ES-I3 (cell line): Measurements from ENCODE around the gene PRSS16.

Experiments used
- H3K36me3 ChIP-seq: 2 replicates; pipeline ENCODE4 v1.6.1; 2013; ENCODE audit warnings: mild to moderate bottlenecking, low read length, control low read depth, moderate library complexity; ENCODE audit not compliant: insufficient read depth
- H3K4me1 ChIP-seq: 2 replicates; pipeline ENCODE4 v1.6.1; 2013; ENCODE audit warnings: mild to moderate bottlenecking, control low read depth, low read length; ENCODE audit not compliant: insufficient read depth
- H3K9ac ChIP-seq: 2 replicates; pipeline ENCODE4 v1.6.1; 2013; ENCODE audit warnings: low read depth, mild to moderate bottlenecking, low read length, moderate library complexity
- H3K9me3 ChIP-seq: 2 replicates; pipeline ENCODE4 v1.6.1; 2013; ENCODE audit warnings: mild to moderate bottlenecking, low read length, moderate library complexity; ENCODE audit not compliant: control insufficient read depth, insufficient read depth

The PRSS16 gene

DNA sequence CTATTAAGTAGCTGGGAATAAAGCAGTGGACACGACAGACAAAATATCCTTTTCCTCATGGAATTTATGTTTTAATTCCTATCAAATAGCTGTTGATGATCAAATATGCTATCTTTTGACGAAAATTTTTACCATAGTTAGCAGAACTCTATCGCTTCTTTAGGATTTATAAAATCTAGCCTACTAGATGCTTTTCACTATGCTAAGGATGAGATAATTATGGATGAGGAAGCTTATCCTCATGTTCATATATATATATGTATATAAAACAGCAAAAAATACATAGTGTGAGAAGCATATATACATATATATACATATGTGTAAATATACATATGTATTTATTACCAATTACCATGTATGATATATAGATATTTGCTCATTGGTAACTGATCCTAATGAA is 12.9 kb upstream of the PRSS16 start:
- no peaks in the 10 kb centered on the region for H3K4me1 ChIP-seq
- no peaks in the 10 kb centered on the region for H3K36me3 ChIP-seq
- H3K9me3 ChIP-seq: no peaks in the 10 kb centered on the region
- H3K9ac ChIP-seq: peak overlapping the region; percentile 69

DNA sequence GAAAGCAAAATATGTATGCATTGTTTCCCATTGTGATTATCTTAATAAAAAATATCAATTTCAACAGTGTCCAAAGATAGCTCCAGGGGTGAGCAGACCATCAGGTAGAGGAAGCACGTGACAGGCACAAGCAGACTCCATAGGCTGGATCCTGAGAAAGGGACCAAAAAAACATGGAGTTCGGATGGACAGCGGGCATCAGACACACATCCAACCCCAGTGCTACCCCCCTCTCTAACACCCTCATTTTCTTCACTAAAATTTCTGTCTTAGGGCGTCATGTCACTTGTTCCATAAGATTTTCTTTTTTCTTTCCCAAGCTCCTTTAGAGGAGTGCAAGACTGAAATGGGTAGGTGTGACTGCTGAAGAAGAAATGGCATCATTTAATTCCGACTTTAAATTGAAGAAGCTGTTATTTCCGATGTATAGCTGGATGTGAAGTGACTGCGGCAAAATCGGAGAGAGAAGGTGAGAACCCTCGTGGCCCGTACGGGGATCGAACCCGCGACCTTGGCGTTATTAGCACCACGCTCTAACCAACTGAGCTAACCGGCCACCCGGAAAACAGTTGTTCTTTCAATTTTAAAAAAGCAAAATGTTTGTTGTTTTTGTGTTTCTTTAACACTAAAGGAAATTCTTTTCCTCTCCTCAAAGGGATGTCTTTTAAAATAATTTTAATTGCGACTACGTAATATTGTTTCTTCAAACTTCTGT is 10.3 kb upstream of the PRSS16 start:
- no peaks in the 10 kb centered on the region for H3K36me3 ChIP-seq
- peak overlapping the region; percentile 83; the same call in 1 of the 2 replicates for H3K9ac ChIP-seq
- no peaks in the 10 kb centered on the region for H3K4me1 ChIP-seq

DNA sequence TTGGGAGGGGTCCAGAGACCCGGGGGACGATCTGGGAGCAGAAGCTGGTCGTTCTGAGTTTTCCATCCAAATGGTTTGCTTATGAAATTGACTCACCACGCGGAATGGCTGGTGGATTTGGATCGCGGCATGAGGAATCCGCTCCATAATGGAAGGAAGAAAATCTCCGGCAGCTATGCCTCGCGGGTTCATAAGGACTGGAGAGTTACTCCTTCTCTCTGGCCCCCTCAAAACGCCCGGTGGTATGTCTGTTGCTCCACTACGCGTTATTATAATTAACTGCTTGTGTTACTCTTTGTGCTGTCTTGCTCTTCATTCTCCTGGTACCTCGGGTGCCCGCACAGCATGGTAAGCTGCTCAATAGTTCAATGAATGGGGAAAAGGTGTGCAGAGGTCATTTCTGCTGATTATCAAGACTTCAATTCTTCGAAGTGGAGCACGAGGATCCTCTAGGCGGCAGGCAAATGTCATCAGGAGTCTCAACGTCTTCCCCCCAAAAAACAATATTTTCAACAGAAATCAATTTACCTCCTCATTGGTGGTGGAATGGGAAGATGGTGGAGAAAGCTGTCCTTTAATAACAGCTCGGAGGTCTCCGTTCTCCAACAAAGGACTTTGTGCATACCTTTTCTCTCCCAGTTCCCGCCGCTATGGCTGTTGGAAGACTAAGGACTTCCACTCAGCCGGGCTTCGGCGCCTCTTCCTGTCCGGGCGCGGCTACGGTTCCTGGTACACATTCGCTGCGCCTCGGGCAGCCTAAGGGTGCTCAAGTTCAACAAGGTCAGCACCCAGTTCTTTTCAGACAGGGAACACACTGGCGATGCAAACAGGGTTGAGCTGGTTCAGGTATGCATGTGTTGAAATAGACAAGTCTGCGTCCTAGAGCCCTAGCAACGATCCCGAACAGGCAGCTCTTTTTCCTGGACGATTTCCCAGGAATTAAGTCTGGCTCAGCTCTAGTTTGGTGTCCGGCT is 9.2 kb upstream of the PRSS16 start:
- Histone ChIP-seq H3K9me3 (no peaks in the 10 kb centered on the region), H3K4me1 (no peaks in the 10 kb centered on the region), H3K9ac (peak overlapping the region; percentile 83), H3K36me3 (no peaks in the 10 kb centered on the region)

More for the DNA sequence above, 10.3 kb upstream of the PRSS16 start:
- H3K9me3 ChIP-seq: no peaks in the 10 kb centered on the region

DNA sequence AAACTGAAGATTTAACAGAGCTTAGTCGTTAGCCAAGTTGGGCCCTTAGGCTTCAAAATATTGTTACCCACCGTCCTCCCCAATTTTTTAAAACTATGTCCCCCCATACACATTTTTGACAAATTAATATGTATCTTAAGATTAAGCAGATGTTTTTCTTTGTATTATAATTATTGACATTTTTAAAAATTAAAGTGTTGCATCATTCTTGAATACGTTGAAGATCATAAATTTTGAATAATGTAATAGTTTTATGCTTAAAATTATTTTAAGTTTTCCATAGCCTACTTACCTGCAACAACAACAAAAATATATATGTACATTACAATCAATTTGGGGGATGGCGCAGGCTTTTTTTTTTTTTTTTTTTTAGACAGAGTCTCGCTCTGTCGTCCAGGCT is 8.2 kb upstream of the PRSS16 start:
- Histone ChIP-seq H3K36me3 (no peaks in the 10 kb centered on the region), H3K9me3 (no peaks in the 10 kb centered on the region), H3K4me1 (no peaks in the 10 kb centered on the region), H3K9ac (peak overlapping the region; percentile 83; the same call in 1 of the 2 replicates)

DNA sequence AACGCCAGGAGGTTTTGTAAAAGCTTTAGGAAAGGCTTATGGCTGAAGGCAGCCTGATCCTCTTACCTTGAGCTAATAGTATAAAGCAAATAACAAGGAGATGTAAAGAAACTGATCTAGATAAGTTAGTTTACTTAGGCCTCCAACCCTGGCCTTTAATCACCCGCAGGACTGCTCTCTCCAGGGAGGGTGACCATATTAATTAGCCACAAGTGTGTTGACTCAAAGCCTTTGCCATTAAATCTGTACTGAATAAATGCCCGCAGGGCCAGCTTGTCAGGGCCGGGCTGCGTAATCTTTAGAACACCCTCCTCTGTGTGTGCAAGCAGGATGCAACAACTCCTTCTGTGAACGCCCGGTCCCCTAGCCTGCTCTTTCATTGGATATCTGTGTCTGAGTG is 6.1 kb upstream of the PRSS16 start:
- Histone ChIP-seq H3K9me3 (no peaks in the 10 kb centered on the region), H3K4me1 (no peaks in the 10 kb centered on the region), H3K9ac (no peak overlapping the region), H3K36me3 (no peaks in the 10 kb centered on the region)

DNA sequence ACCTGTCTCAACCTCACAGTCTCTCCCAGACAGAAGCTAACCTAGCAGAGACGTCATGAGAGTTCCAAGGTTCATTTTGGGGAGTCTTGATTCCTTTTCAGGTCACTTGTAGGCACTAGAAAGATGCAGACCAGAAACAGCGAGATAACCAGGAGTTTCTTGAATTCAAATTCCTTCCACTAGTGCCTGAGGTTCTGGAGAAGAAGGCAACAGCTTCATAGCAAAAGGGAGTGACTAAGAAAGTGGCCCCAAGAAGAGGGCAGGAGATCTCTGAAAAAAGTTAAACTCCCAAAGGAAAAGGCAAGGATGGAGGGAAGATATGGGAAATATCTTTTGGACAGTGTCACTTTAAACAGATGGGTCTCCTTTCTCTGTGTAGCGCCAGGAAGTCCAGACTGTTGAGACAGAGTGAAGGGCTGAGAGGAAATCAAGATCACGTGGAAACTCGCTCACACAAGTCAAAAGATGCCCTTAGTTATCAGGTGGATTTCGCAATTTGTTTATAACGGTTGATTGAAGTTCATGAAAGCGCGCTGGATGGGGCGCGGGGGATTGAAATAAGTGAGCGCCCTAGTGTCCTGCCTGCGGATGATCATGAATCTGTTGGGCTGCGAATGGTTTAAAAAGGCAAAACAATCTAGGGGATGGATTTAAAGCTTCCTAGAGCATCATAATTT is 4.8 kb upstream of the PRSS16 start:
- Histone ChIP-seq H3K4me1 (no peaks in the 10 kb centered on the region), H3K9ac (no peak overlapping the region), H3K36me3 (no peaks in the 10 kb centered on the region), H3K9me3 (no peaks in the 10 kb centered on the region)

DNA sequence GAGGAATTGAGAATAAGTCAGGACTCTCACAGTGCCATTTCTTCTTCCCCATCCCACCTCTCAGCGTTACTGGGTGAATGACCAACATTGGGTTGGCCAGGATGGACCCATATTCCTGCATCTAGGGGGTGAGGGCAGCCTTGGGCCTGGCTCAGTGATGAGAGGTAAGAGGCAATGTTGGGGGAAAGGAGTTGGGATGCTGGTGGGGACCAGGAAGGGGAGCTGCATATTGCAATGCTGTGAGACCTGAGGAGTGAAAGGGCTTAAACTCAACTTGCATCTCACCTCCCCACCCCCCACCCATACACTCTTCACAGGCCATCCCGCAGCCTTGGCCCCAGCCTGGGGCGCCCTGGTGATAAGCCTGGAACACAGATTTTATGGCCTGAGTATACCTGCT is 1.3 kb downstream of the PRSS16 start:
- no peaks in the 10 kb centered on the region for H3K4me1 ChIP-seq
- H3K36me3 ChIP-seq: no peaks in the 10 kb centered on the region
- no peak overlapping the region for H3K9ac ChIP-seq
- H3K9me3 ChIP-seq: no peaks in the 10 kb centered on the region

DNA sequence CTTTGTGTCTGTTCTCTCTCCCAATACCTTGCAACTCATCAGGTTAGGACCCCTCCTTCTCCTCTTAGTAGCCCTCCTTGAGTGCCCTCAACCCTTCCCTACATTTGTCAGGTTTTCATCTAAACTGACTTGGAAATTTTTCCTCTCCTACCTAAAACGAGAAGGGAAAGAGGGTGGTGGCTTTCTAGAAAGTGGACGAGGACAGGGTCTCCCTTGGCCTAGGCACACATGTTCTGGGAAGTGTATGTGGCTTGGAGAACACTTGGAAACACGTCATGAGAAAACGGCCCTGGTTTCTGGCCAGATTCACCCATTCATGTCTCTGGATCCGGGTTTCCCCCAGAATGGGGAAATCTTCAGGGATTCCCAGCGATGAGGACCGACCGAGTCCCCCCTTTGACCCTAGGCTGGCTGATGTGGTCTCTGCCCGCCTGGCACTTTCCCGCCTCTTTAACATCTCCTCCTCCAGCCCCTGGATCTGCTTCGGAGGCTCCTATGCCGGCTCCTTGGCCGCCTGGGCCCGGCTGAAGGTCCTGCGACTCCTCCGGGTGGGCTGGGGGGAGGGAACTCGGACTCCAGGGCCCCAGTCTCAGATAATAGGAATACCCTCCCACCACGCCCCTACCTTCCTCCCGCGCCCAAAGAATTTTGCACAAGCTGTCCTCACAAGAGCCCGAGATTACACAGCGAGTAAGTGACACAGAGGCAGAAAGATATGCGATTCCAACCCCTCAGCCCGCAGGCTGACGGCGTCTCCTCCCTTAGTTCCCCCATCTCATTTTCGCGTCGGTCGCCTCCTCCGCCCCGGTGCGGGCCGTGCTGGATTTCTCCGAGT is 3.0 kb downstream of the PRSS16 start:
- Histone ChIP-seq H3K9ac (peak overlapping the region; percentile 68), H3K36me3 (no peaks in the 10 kb centered on the region), H3K9me3 (no peaks in the 10 kb centered on the region), H3K4me1 (no peaks in the 10 kb centered on the region)

DNA sequence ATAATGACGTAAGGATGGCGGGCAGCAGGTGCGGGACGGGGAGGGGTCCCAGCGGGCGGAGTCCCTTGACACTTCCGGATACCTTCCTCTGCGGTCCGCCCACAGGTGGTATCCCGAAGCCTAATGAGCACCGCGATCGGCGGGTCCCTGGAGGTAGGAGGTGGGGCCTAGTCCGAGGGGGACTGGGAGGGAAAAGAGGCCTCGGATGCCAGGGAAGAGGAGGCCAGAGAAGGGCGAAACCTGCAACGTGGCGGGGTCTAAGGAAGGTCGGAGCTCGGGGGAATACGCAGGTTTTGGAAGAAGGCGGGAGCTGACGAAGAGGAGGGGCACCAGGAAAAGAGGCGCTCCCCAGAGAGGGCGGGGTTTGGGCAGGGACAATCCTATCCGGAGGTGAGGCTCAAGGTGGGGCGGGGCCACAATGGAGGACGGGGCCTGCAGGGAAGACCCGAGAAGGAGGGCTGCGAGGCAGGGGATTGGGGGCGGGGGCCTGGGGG is 3.7 kb downstream of the PRSS16 start:
- peak overlapping the region; percentile 68 for H3K9ac ChIP-seq
- H3K9me3 ChIP-seq: no peaks in the 10 kb centered on the region
- no peaks in the 10 kb centered on the region for H3K36me3 ChIP-seq
- H3K4me1 ChIP-seq: no peaks in the 10 kb centered on the region

DNA sequence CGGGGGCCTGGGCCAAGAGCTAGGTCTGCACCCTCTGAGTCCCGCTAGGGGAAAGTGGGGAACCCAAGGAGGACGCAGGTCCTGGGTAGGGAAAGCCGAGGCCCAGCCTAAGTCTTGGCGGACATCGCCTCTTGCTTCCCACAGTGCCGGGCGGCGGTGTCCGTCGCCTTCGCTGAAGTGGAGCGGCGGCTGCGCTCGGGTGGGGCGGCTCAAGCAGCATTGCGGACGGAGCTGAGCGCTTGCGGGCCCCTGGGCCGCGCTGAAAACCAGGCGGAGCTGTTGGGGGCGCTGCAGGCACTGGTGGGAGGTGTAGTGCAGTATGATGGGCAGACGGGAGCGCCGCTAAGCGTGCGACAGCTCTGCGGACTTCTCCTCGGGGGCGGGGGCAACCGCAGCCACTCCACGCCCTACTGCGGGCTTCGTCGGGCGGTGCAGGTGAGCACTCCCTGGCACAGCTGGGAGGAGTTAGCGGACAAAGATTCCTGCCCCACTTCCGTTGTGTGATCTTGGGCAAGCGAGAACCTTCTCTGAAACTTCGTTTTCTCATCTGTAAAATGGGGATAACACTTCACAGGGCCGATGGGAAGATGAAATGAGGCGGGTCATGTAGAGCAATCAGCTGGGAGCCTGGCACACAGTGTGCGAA is 4.2 kb downstream of the PRSS16 start:
- H3K36me3 ChIP-seq: no peaks in the 10 kb centered on the region
- H3K9ac ChIP-seq: peak overlapping the region; percentile 57

DNA sequence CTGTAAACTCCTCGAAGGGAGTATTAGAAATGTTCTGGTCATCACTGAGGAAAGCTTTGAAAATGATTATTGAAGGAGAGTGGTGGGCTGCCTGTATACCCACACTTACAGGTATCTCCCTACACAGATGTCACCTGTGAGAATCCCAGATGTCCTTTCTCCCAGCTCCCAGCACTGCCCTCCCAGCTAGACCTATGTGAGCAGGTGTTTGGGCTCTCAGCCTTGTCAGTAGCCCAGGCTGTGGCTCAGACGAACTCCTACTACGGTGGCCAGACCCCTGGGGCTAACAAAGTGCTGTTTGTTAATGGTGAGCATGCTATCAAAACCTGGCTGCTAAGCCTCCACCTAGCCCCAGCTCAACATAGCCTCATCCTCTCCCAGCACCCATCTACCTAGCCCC is 7.1 kb downstream of the PRSS16 start:
- Histone ChIP-seq H3K9ac (no peak overlapping the region), H3K36me3 (no peaks in the 10 kb centered on the region), H3K9me3 (no peaks in the 10 kb centered on the region), H3K4me1 (no peaks in the 10 kb centered on the region)

More for the DNA sequence above, 4.2 kb downstream of the PRSS16 start:
- Histone ChIP-seq H3K9me3 (no peaks in the 10 kb centered on the region), H3K4me1 (no peaks in the 10 kb centered on the region)

DNA sequence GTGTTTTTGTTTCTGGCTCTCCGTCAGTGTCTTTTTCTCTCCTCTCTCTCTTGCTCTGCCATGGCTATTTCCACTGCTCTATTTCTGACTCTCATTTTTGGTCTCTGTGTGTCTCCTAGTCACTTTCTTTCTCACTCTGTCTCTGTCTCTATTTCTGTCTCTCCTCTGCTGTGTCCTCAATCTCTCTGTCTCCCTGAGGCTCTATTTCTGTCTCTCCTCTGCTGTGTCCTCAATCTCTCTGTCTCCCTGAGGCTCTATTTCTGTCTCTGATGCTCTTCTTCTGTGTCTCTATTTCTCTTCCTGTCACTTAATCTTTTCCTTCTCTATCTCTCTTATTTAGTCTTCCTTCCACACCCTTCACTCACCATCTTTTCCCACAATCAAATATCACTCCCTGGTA is 8.4 kb downstream of the PRSS16 start:
- H3K9me3 ChIP-seq: no peaks in the 10 kb centered on the region
- H3K9ac ChIP-seq: no peak overlapping the region
- no peaks in the 10 kb centered on the region for H3K36me3 ChIP-seq
- no peaks in the 10 kb centered on the region for H3K4me1 ChIP-seq

DNA sequence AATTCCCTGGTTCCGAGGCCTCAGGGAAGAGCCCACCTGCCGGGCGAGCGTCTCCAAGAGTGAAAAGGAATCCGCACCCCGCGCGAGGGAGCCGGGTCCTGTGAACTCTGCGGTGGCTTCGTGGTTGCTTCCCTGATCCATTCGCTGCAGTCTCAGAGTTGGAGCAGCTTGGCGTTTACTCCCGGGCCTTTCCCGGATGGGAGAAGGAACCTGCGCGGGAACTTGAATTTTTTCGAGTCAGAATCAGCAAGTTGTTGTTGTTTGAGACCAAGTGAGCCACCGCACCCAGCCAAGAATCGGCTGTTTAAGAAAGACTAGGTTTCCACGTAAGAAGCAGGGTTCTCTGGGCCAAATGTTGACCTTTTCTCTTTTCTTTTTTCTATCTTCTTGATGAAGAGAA is 12.9 kb downstream of the PRSS16 start:
- H3K4me1 ChIP-seq: no peaks in the 10 kb centered on the region
- H3K36me3 ChIP-seq: no peaks in the 10 kb centered on the region
- no peaks in the 10 kb centered on the region for H3K9me3 ChIP-seq
- peak overlapping the region; percentile 72; the same call in 1 of the 2 replicates for H3K9ac ChIP-seq
